HG02938 (cell line): Measurements from ENCODE around the gene LSM4.

Experiments used
- ATAC-seq: cut with Tn5 transposase; IDR thresholded peaks from one replicate; pipeline ENCODE4 v1.9.1; 2021; ENCODE audit warnings: mild to moderate bottlenecking, moderate library complexity; ENCODE audit not compliant: unreplicated experiment

Gene LSM4

DNA sequence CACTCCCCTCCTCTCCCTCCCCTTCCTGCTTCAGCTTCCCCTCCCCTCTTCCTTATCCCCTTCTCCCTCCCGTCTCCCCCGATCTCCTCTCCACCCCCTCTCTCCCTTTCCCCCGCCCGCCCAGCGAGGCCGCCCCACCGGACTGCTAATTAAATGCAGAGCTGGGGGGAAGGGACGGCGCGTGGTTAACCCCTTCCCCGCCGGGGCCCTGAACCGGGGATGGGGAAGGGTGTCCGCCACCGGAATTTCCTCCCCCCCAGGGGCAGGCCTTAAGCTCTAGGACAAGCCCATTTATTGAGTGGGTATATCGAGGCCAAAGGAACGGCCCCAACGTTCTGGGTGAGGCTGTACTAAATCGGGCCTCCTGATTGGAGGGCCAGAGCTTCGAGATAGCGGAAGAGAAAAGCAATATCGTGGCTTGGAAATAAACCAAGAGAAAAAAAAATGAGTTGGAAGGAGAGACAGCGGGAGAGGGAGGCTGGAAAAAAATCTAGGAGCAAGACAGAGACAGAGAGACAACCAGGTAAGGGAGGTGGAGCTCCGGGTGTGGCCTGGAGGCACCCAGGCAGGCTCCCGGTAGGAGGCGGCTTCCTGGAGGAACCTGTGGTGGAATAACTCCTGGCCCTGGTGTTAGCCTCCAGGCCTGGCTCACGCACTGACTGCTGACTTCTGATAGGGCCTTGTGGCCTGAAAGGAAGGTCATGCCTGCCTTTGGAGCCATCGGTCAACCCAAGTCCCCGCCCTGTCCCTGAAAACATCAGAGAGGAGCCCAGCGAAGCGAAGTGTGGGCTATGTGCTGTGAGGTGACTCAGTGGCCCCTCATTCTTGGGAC, 29.9 kb downstream of the LSM4 start:
- ATAC-seq, result no peak

DNA sequence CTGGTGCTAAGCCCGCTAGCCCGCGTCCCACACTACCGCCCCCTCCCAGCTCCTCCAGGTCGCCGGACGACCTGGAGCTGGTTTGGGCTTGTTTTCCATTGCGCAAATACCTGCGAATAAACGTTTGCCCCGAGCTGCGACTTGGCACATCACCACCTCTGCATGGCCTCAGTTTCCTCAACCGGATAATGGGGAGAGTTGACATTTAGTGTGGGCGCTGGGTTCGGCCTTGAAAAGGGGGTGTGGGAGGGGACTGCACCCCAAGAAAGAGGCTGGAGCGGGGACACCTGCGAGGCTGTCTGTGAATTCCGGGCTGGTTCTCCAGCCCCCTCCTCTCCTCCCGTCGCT, 30.4 kb downstream of the LSM4 start:
- ATAC-seq, result no peak

DNA sequence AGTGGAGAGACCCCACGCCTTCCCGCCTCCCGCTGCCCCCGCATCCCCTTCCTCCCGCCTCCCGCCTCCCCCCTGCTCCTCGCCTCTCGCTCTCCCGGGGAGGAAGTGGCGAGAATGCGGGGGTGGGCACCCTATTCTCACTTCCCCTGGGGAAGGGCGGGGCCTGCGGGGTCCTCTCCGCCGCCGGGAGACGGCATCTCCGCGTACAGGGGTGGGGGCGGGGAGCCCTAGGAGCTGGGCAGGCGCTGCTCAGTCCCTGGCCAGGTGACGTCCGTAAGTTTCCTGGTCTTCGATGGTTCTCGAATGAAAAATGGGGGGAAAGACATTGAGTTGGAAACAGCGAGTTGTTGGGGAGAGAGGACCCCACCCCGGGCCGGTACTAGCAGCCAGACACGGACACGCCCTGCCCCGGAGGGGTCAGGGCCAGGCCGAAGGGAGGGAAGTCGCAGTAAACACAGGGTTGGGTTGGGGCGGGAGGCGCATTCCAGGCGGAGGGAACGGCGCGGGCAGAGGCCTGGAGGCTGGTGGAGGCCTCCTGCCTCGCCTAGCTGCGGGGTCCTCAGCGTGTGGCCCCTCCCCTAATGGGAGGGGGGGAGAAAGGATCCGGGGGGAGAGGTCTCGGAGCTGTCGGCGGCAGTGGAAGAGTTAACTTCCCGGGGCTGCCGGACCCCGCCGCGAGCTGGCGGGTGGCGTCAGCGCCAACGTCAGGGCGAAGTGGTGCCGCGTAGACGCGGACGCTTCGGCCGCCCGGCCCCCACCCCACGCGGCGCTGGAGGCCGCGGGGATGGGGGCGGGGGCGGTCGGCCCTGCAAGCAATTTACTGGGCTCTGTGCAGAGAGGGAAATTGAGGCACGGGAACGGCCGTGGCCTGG, 31.1 kb downstream of the LSM4 start:
- ATAC-seq, result no peak

DNA sequence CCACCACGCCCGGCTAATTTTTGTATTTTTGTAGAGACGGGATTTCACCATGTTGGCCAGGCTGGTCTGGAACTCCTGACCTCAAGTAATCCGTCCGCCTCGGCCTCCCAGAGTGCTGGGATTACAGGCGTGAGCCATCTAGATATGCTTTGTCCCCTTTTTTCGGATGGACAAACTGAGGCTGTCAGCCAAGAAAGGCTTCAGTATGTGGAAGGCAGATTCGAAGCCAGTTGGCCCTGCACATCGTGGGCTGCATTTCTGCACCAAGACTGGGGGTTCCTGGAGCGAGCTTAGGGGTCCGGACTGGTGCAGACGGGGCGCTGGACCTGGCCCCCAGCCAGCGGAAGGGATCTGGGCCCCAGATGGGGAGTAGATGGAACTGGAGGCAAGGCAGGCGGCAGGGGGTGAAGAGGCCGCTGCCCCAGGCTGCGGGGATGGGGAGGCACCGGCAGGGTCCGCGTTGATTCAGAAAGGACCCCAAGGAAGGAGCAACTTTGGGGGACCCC, 31.8 kb downstream of the LSM4 start:
- no peak for ATAC-seq

DNA sequence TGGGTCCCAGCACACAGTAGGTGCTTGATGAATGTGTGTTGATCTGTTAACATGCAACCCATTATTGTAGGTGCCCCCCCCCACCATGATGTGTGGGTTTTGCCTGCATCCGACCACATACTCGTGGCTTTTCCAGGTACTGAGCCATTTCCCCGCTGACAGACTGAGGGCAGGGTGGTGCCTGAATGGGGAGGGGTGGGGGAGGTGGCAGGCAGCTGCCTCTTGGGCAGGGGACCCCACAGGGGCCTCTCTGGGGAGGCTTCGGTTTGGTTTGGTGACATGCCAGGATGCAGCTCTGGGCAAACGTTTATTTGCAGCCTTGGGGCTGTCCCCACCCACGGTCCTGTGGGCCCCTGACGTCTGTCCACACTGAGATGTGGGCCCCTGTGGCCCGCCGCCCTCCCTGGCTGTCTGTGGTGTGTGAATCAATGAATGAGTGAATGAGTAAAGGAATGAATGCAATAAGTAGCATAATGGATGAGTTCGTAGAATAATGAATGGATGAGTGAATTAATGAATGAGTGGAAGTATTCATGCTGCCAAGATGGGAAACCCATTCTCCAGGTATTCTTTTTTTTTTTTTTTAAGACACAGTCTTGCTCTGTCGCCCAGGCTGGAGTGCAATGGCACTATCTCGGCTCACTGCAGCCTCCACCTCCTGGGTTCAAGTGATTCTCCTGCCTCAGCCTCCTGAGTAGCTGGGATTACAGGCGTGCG, 32.4 kb downstream of the LSM4 start:
- ATAC-seq, result peak; percentile 51

DNA sequence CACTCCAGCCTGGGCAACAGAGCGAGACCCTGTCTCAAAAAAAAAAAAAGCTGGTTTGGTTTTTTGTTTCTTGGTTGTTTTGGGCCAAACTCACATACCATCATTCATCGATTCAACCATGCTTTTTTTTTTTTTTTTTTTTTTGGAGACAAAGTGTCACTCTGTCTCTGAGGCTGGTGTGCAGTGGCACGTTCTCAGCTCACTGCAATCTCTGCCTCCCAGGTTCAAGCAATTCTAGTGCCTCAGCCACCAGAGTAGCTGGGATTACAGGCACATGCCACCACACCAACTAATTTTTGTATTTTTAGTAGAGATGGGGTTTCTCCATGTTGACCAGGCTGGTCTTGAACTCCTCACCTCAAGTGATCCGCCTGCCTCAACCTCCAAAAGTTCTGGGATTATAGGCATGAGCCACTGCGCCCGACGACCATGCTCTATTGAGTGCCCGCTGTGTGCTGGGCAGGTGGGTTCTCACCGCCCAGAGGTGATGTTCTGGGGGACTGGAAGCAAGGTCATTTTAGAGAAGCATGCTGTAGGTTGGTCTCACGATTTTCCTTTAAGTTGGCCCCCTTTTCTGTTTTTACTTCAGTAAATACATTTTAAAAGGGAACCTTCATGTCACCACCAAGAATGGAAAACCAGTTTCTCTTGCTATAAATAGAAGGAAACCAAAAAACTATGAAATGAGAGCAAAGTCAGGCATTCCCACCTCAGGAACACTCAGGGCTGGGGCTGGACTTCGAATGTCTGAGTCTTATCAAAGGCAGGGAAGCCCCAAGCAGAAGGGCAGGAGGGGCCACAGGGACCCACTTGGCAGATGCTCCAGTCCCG, 33.2 kb downstream of the LSM4 start:
- ATAC-seq, result no peak

DNA sequence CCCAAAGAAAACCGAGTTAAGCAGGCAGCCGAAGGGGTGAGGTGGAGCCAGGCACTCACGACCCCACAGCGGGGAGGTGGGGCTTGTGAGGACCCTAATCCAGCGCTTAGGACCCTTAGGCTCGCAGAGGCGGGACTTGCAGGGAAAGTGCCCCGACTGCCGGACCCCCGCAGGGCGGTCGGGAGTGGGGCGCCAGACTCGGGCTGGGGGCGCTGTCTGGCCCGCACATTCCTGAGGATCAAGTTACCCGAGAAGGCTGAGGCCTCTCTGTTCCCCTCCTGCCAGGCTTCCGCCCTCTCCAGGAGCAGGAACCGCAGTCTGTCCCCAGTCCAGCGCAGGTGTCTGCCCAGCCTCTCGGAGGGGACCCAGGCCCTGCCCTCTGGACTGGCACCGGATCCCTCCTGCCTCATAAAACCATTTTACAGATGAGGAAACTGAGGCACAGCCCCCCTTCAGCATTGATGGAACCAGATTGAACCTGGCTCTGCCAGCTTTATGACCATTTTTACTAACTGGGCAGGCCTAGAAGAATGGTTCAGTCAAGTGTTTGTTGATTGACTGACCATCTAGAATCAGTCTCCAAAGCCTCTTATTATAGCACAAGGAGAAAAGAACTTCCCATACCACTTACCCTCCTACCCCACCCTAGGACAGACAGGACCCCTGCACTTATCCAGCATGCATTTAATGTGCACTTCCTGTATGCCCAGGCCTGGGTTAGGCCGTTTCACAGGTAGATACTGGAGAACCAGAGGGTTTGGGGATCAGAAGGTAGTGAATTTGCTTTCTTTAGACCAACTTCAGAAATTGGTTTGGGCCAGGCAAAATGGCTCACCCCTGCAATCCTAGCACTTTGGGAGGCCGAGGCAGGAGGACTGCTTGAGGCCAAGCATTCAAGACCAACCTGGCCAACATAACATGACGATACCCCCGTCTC, 34.8 kb downstream of the LSM4 start:
- ATAC-seq, result no peak

DNA sequence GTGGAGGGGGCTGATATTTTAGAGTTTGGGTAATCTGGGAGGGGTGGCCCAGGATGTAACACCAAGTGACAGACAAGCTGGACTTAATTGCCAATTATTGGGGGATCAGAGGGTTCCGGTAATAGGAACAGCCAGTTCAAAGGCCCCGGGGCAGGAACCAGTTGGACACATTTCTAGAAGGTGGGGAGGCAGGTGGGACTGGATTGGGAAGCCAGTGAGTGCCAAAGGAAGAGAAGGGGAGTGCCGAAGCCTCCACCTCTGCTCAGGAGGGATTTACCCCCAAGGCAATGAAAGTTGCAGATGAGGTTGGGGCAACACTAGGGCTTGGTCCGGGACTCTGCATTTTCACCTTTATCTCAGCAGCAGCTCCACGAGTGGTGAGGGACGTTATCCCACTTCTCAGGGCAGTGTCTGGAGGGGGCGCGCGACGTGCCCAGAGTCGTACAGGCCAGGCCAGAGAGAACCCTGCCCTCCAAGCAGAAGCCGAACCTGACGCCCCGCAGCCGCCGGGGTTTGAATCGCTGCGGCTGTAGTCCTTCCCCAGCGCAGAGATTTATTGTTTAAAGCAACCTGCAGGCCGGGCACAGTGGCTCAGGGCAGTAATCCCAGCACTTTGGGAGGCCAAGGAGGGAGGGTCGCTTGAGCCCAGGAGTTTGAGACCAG, 35.8 kb downstream of the LSM4 start:
- no peak for ATAC-seq

DNA sequence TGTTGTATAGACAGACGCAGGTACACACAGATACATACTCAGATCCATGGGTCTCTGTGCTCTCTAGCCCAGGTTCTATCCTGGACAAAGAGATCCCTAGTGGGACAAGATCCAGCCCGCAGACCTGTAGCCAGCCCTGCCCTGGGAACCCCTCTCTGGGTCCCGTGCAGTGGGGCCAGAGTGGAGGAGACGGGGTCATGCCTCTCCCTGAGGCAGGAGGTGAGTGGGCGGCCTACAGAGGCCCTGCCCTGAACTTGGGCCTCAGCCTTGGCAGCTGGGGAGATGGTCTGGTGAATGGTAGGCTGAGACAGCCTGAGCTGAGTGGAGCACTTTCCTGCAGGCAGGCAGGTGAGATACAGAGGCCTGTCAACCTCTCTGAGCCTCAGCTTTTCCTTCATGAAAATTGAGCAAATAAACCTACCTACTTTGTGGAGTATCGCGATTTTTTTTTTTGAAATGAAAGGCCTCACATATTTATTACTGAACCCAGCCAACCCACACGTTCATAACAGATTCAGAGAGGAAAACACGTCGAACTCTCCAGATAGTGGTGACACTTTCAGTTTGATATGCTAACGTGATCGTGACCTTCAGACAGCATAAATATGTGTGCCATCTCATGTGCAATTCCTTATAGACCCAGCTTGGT, 38.0 kb downstream of the LSM4 start:
- no peak for ATAC-seq

DNA sequence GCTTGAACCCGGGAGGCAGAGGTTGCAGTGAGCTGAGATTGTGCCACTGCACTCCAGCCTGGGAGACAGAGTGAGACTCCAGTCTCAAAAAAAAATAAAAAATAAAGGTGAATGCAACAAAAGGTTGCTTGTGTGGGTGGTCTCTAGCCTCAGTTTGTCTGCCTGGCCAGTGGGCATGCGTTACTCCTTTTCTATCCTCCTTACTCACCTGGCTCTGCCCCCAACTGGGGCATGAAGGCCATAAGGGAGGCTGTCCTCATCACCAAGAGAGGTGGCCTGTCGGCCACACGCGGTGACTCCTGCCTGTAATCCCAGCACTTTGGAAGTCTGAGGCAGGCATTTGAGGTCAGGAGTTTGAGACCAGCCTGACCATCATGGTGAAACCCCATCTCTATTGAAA, 39.5 kb downstream of the LSM4 start:
- ATAC-seq, result no peak

DNA sequence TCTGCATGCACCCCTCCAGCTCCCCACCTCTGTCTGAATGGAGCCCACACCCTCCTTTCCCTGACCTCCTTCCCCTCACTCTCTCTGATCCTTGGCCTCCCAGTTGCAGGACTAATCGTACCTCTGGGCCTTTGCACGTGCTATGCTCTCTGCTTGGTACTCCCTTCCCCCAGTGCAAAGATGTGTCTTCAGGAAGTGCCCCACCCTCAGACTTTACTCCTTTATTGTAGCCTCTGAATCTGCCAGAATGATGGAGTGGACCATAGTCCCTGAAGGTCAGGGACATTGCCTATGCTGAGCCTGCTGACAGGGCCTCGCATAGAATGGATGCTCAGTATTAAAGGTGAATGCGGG, 40.1 kb downstream of the LSM4 start:
- ATAC-seq, result no peak

DNA sequence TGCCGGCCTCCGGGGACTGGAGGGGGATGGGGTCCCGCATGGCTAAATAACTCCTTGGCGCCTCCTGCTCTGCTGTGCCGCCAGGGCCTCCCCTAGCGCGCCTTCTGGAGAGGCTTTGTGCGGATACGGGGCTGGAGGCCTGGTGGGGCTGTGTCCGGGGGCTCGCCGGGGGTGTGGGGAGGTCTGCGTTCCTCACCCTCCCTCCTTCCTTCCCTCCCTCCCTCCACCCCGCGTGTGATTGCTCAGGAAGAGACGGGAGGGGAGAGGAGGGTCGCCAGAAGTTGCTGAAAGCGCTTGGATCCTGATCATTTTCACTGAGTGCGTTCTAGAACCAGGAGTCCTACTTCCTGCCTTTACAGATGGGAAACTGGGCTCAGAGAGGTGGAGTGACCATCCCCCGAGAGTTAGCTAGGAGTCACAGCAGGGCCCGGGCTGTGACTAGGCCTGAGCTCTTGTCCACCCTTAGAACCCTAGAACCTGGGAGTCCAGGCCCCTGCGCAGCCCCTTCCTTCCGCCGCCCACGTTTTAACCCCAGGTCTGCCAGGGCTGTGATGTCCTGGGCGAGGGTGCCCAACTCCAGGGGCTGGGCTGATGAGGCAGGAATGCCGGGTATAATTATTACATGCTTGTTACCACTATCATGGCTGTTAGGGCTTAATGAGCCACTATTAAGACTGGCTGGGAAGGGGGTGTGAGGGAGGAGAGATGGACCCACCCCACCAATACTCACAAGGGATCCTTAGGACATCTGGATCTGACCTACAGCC, 40.7 kb downstream of the LSM4 start:
- ATAC-seq, result no peak

DNA sequence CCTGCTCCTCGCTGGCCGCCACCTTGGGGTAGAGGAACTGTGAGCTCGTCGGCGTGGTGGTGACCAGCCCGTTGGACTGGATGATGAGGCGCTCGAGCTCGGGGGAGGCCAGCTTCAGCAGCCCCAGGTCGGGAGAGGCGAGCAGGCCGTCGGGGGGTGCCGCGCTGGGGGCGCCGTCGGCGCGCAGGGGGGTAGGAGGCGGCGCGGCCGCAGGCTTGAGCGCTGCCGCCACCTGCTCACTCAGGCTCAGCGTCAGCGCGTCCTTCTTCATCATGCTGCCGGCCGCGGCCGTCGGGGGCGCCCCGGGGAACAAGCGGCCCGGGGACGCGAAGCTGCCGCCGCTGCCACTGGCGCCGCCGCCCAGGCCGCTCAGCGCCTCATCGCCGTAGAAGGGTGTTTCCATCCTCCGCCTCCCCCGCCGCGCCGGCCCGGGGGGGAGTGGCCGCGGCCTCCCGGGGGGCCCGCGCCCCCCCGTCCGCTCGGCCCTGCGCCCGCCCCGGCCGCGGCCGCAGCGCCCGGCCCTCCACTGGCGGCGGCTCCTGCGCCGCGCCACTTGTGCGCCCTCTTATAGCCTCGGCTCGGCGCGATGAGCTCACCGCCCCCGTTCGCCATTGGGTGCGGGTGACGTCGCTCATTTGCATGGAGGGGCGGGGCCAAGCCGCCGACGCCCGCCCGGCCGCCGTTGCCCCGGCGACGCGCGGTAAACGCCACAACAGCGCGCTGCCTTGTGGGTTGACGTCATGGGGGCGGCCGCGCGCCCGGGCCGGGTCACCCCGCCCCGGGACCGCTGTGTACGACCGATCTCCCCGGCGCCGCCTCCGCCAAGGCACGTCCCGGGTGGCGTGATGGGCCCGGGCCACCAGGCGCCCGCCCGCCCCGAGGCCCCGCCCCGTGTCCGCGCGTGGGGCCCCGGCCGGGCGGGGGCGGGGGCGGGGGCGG, 41.5 kb downstream of the LSM4 start, which contains the start of gene JUND:
TSS of gene JUND (minus strand) at position 541 of the 939 bp plus-strand sequence. CDS start at position 403, 138 bp downstream.
- peak; percentile 49 for ATAC-seq

DNA sequence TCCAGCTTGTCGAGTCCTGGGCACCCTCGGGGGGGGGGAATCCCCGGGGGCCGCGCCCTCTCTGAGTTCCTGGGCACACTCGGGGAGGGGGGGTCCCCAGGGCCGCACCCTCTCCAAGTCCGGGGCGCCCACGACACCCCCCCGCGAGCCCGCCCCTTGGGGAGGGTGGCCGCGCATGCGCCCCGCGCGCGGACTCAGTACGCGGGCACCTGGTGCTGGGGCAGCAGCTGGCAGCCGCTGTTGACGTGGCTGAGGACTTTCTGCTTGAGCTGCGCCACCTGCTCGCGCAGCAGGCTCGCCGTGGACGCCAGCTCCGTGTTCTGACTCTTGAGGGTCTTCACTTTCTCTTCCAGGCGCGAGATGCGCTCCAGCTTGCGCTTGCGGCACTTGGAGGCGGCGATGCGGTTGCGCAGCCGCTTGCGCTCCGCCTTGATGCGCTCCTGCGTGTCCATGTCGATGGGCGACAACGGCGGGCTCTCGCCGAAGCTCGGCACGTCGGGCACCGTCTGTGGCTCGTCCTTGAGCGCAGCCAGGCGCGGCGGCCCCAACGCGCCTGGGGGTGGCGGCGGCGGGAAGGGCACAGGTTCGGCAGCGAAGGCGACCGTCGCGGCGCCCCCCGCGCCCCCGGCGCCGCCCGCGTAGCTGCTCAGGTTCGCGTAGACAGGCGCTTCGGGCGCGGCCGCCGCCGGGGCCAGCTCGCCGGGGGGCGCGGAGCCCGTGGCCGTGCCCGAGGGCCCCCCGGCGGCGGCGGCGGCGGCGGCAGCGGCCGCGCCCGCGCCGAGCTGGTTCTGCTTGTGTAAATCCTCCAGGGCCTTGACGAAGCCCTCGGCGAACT, 42.4 kb downstream of the LSM4 start:
- no peak for ATAC-seq

DNA sequence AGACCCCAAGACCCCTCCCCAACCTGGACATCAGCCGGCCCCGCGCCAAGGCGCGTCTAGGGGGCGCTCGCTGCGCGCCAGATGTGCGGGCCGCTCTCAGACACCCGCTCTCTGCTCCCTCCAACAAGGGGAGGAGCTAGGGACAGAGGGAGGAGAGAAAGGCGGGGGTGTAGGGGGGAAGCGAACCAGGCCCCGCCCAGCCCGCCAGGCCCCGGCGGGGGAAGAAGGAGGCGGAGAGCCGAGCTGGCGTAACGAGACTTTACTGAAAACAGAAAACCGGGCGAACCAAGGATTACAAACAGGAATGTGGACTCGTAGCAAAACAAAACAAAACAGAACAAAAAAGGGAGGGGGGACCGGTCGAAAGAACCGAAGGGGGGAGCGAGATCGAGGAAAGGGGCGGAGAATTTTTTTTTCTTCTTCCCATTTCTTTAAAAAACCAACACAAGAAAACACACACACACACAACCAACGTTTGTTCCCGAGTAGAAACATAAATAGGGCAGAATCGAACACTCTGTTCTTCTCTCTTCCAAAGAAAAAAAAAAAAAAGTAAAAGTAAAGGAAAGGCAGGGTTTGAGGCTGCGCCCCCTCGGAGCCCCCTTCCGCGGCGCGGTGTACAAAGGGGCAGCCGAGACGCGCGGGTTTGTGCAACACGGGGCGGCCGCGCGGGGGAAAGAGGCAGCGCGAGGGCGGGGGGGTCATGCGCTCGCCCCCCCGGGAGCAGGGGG, 43.2 kb downstream of the LSM4 start:
- ATAC-seq, result no peak
